Smooth muscle cell (in vitro differentiated cells): ENCODE results near the gene KLF13. TPM values are rescaled to one million over a fixed set of nuclear protein-coding genes. Genes with fewer than 3 reads are reported as not detected.
A peak's percentile ranks its signal among the peaks of the same experiment; 100 is the strongest.

Experiments used
- DNase-seq: peaks from one replicate; lab custom pipeline; 2025; ENCODE audit not compliant: unreplicated experiment; lab: John Stamatoyannopoulos, UW
- H2AFZ ChIP-seq: fragments of 200-600 bp; sonication (generic); 2 replicates; pipeline ENCODE4 v1.6.0; 2016; ENCODE audit warnings: antibody characterized with exemption, low read depth, mild to moderate bottlenecking
- H3F3A ChIP-seq: fragments of 200-600 bp; sonication (generic); 2 replicates; pipeline ENCODE4 v1.6.0; 2017; ENCODE audit warnings: antibody characterized with exemption, low read depth
- H3K27ac ChIP-seq: fragments of 200-600 bp; sonication (generic); 2 replicates; pipeline ENCODE4 v1.5.1; 2016; ENCODE audit warnings: low read depth, mild to moderate bottlenecking
- H3K27me3 ChIP-seq: fragments of 200-600 bp; sonication (generic); 2 replicates; pipeline ENCODE4 v1.6.1; 2016; ENCODE audit warnings: low read depth, mild to moderate bottlenecking
- H3K36me3 ChIP-seq: fragments of 200-600 bp; sonication (generic); 2 replicates; pipeline ENCODE4 v1.5.1; 2016; ENCODE audit warnings: low read depth
- H3K4me1 ChIP-seq: fragments of 200-600 bp; sonication (generic); 2 replicates; pipeline ENCODE4 v1.5.1; 2016; ENCODE audit warnings: low read depth
- H3K4me2 ChIP-seq: fragments of 200-600 bp; sonication (generic); 2 replicates; pipeline ENCODE4 v1.6.0; 2016; ENCODE audit warnings: mild to moderate bottlenecking
- H3K4me3 ChIP-seq: fragments of 200-600 bp; sonication (generic); 2 replicates; pipeline ENCODE4 v1.5.1; 2016; ENCODE audit warnings: mild to moderate bottlenecking
- H3K79me2 ChIP-seq: fragments of 200-600 bp; sonication (generic); 2 replicates; pipeline ENCODE4 v1.6.0; 2016; ENCODE audit warnings: low read depth, mild to moderate bottlenecking
- H3K9ac ChIP-seq: fragments of 200-600 bp; sonication (generic); 2 replicates; pipeline ENCODE4 v1.6.0; 2016; ENCODE audit warnings: low read depth
- H3K9me3 ChIP-seq: fragments of 200-600 bp; sonication (generic); replicated peaks from 2 replicates; pipeline ENCODE4 v1.5.1; 2016; ENCODE audit warnings: low read depth
- H4K20me1 ChIP-seq: fragments of 200-600 bp; sonication (generic); 2 replicates; pipeline ENCODE4 v1.6.0; 2016; ENCODE audit warnings: low read depth
- WGBS: methylation state at CpG from one replicate; pipeline ENCODE4 v1.1.7; 2016; ENCODE audit warnings: low lambda C conversion rate; 5-methylcytosine and 5-hydroxymethylcytosine counted together
- polyA plus RNA-seq: library from polyadenylated mRNA; unstranded; fragments of >200 nt; fragmentation: Nextera tagmentation; extraction: Ambion mirVana; gene quantifications from 2 replicates; pipeline ENCODE4 v1.2.1, GENCODE V29; 2016
- total RNA-seq: library from RNA; depleted of rRNA; stranded (reverse); fragments of >200 nt; gene quantifications from 2 replicates; pipeline ENCODE4 v1.2.3, GENCODE V29; 2014
- TF ChIP-seq, protein P1 (sequence below): fragments of 200-600 bp; sonication (generic); IDR thresholded peaks from 2 replicates; pipeline ENCODE4 v1.5.1; 2017; ENCODE audit warnings: borderline replicate concordance, mild to moderate bottlenecking, antibody characterized with exemption; ENCODE audit not compliant: insufficient read depth, poor library complexity, severe bottlenecking

The KLF13 gene
- total and polyA plus RNA-seq, 2 experiments from 2014 or later = 42.1 to 74.2 TPM

DNA sequence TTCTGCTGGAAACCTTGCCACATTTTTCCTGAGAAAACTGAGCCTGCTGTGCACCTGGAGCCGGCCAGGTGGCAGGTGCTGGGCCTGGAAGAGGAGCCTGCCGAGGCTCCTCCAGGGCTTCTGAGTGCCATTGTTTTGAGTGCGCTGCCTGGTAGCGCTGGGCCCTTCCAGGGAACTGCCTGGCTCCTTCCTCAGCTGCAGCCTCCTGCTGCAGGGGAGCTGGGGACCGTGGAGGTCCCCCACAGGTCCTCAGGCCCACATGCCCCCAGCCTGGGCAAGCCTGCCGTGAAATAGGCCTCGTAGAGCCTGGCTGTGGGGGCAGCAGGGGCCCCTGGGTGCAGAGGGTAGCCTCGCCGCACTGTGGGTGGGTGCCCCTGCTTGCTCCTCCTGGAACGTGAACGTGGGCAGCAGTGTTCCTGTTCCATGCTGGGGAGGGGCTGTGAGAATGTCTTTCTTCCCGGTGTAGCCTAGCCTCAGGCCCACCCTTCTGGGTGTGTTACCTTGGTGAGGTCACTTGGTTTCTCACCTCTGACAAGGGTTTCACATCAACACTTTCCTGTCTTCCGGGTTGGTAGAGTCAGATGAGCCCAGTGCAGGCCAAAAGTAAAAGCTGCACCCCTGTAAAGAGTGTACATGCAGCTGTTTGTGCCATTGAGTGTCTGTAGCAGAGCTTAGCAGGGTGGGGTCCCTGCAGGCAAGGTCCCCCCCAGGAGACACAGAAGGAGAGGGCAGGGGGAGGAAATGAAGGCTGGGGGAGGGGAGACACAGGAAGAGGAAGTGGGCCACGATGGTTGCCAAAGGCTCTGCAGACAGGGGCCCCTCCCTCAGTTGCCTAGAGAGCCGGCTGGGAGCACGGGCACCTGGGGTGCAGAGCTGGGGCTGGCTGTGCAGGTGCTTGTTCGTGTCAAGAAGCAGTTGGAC is 34.5 kb downstream of the KLF13 start:
- no peaks in the 10 kb centered on the region for H3K36me3 ChIP-seq
- peaks cover 99% of the 10 kb centered on the region for H3K79me2 ChIP-seq
- no peak overlapping the region for H3K9ac ChIP-seq
- peaks cover 27% of the 10 kb centered on the region for H3K4me1 ChIP-seq
- TF ChIP-seq, protein P1, sequence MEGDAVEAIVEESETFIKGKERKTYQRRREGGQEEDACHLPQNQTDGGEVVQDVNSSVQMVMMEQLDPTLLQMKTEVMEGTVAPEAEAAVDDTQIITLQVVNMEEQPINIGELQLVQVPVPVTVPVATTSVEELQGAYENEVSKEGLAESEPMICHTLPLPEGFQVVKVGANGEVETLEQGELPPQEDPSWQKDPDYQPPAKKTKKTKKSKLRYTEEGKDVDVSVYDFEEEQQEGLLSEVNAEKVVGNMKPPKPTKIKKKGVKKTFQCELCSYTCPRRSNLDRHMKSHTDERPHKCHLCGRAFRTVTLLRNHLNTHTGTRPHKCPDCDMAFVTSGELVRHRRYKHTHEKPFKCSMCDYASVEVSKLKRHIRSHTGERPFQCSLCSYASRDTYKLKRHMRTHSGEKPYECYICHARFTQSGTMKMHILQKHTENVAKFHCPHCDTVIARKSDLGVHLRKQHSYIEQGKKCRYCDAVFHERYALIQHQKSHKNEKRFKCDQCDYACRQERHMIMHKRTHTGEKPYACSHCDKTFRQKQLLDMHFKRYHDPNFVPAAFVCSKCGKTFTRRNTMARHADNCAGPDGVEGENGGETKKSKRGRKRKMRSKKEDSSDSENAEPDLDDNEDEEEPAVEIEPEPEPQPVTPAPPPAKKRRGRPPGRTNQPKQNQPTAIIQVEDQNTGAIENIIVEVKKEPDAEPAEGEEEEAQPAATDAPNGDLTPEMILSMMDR = no peak
- no peak overlapping the region for H3K4me3 ChIP-seq
- H3K9me3 ChIP-seq = no peaks in the 10 kb centered on the region
- peak overlapping the region; percentile 47 for H3K27ac ChIP-seq
- peaks cover 100% of the 10 kb centered on the region for H4K20me1 ChIP-seq
- DNase-seq = no peak
- no peak overlapping the region for H2AFZ ChIP-seq
- peaks cover 5% of the 10 kb centered on the region for H3F3A ChIP-seq
- 65% methylated on average over 17 of the region's 17 CpGs for WGBS
- no peaks in the 10 kb centered on the region for H3K27me3 ChIP-seq
- peak overlapping the region; percentile 39 for H3K4me2 ChIP-seq

DNA sequence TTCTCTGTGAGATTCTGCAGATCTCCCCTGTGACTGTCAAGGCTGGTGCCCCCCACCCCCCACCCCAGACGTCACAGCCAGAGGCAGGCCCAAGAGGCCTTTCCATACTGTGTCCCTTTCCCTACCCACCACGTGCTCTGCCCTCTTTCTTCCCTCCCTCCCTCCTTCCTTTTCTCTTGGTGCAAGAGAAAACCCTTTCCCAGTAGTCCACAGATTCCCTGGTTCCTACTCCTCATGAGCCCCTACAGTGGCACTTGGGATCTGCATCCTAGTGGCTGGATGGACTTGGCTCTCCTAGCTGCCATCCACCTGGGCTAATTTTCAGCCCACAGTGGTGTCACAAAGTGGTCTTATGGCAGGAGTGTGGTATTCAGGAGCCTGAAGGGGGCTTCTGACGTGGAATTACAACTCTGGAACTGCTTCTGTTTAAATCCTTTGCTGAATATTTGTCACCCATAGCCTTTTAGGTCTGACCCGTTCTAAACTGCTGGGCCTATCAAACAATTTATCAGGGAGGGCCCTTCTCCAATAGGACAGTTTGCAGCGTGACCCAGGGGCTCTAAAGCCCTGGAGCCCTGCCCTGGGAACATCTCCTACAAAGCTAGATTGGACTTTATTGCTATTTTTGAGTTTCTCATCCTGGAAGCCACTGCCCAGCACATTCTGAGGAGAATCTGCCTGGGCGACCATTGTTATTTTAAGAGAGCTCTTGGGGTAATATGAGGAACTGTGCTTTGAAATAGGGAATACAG is 35.3 kb downstream of the KLF13 start:
- peaks cover 98% of the 10 kb centered on the region for H3K79me2 ChIP-seq
- H3K36me3 ChIP-seq = no peaks in the 10 kb centered on the region
- peaks cover 28% of the 10 kb centered on the region for H3K4me1 ChIP-seq
- H3K27ac ChIP-seq = peak overlapping the region; percentile 10
- H2AFZ ChIP-seq = no peak overlapping the region
- no peak overlapping the region for H3K4me3 ChIP-seq
- DNase-seq = no peak
- TF ChIP-seq, protein P1 = no peak
- H3K27me3 ChIP-seq = no peaks in the 10 kb centered on the region
- WGBS = 48% methylated on average over 6 of the region's 6 CpGs
- H4K20me1 ChIP-seq = peaks cover 100% of the 10 kb centered on the region
- H3K9ac ChIP-seq = no peak overlapping the region
- H3F3A ChIP-seq = peaks cover 5% of the 10 kb centered on the region
- H3K4me2 ChIP-seq = peak overlapping the region; percentile 39
- no peaks in the 10 kb centered on the region for H3K9me3 ChIP-seq

DNA sequence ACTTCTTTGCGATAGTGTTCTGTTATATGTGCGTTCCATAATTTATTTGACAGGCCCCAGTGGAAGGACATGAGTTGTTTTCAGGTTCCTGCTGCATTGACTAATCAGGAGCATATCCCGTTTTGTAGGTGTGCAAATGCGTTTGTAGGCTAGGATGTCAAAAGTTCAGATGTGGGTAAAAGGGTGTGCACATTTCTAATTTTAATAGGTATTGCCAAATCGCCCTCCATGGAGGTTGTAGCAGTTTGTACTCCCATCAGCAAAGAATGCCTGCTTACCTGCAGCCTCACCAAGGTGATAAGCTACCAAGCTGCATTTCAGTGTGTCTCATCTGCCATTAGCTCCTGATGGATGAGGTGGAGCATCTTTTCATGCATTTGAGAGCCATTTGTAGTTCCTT is 36.3 kb downstream of the KLF13 start:
- TF ChIP-seq, protein P1 = no peak
- WGBS = 71% methylated on average over 5 of the region's 5 CpGs
- H3K4me3 ChIP-seq = no peak overlapping the region
- H3K9ac ChIP-seq = no peak overlapping the region
- H3K36me3 ChIP-seq = no peaks in the 10 kb centered on the region
- H3K9me3 ChIP-seq = no peaks in the 10 kb centered on the region
- H3F3A ChIP-seq = peaks cover 5% of the 10 kb centered on the region
- no peak overlapping the region for H3K4me2 ChIP-seq
- H3K27me3 ChIP-seq = no peaks in the 10 kb centered on the region
- H3K4me1 ChIP-seq = peaks cover 25% of the 10 kb centered on the region
- no peak overlapping the region for H3K27ac ChIP-seq
- no peak for DNase-seq
- H2AFZ ChIP-seq = no peak overlapping the region
- peaks cover 100% of the 10 kb centered on the region for H4K20me1 ChIP-seq
- H3K79me2 ChIP-seq = peaks cover 98% of the 10 kb centered on the region
